GM12878 (cell line): ENCODE results near the gene CHAD. TPM values are rescaled to one million over a fixed set of nuclear protein-coding genes. Genes with fewer than 3 reads are reported as not detected.
A peak's percentile ranks its signal among the peaks of the same experiment; 100 is the strongest.

Experiments used
- ATAC-seq: fragments of 200-7000 bp; cut with Tn5 transposase; 3 replicates; pipeline ENCODE4 v1.9.1; 2020; ENCODE audit warnings: mild to moderate bottlenecking, moderate library complexity
- BruUV-seq: library from RNA; stranded (reverse); fragments of 400-500 nt; replicated peaks from 2 replicates; lab custom pipeline; 2021; lab: Mats Ljungman, UMichigan
- CTCF ChIA-PET: fragments of 300-600 bp; sonication (Branson Sonifier 250); formaldehyde crosslinking; extraction: SDS; loops from one replicate; lab custom pipeline; 2021; ENCODE audit warnings: inconsistent platforms; lab: Yijun Ruan, JAX
- POLR2A ChIA-PET: fragments of 350-600 bp; formaldehyde crosslinking; extraction: SDS; loops from one replicate; lab custom pipeline; 2021; ENCODE audit warnings: inconsistent platforms; lab: Charles Lee
- RAD21 ChIA-PET: fragments of 300-600 bp; sonication (Branson Sonifier 250); formaldehyde crosslinking; loops from one replicate; lab custom pipeline; 2023; ENCODE audit warnings: antibody characterized with exemption; ENCODE audit not compliant: unreplicated experiment; lab: Charles Lee
- SMC1A ChIA-PET: fragments of 300-600 bp; sonication (Branson Sonifier 250); formaldehyde crosslinking; loops from one replicate; lab custom pipeline; 2023; ENCODE audit not compliant: unreplicated experiment, uncharacterized antibody; lab: Charles Lee
- DNase-seq: peaks from one replicate; pipeline ENCODE4 v3.0.0-alpha.2; 2011; ENCODE audit warnings: low read depth, low spot score
- FAIRE-seq: peaks from 3 replicates; lab custom pipeline; 2011; peaks lifted over from hg19 to GRCh38; lab: Jason Lieb, UNC
- H2AFZ ChIP-seq: 2 replicates; pipeline ENCODE4 v1.6.0; 2011; ENCODE audit warnings: low read depth, low read length, control low read depth; ENCODE audit not compliant: control insufficient read depth
- H3K27ac ChIP-seq: 2 replicates; pipeline ENCODE4 v1.5.1; 2011; ENCODE audit warnings: control low read depth; ENCODE audit not compliant: control insufficient read depth, insufficient read depth
- H3K27me3 ChIP-seq, 2 experiments: replicated peaks in 1 of 2; 2 replicates each; pipeline versions ENCODE4 v1.6.0 to v1.6.1; 2011; ENCODE audit warnings: low read length in 1 of 2; ENCODE audit not compliant: control insufficient read depth in 2 of 2, insufficient read depth in 2 of 2
- H3K36me3 ChIP-seq, 2 experiments: 2 replicates each; pipeline ENCODE4 v1.5.1; 2011; ENCODE audit warnings: low read length in 1 of 2; ENCODE audit not compliant: control insufficient read depth in 2 of 2, insufficient read depth in 2 of 2
- H3K4me1 ChIP-seq: 2 replicates; pipeline ENCODE4 v1.6.1; 2011; ENCODE audit warnings: mild to moderate bottlenecking, low read length, moderate library complexity, mixed read lengths; ENCODE audit not compliant: control insufficient read depth, insufficient read depth
- H3K4me2 ChIP-seq: 2 replicates; pipeline ENCODE4 v1.6.0; 2011; ENCODE audit warnings: control low read depth; ENCODE audit not compliant: control insufficient read depth, insufficient read depth
- H3K4me3 ChIP-seq: fragments of 200-600 bp; sonication (generic); 2 replicates; pipeline ENCODE4 v1.5.1; 2016
- H3K79me2 ChIP-seq: 2 replicates; pipeline ENCODE4 v1.6.0; 2011; ENCODE audit warnings: low read length; ENCODE audit not compliant: control insufficient read depth, insufficient read depth
- H3K9ac ChIP-seq: 2 replicates; pipeline ENCODE4 v1.8.0; 2011; ENCODE audit warnings: low read length, control low read depth, mixed read lengths; ENCODE audit not compliant: control insufficient read depth, insufficient read depth
- H3K9me3 ChIP-seq: replicated peaks from 3 replicates; pipeline ENCODE4 v1.5.1; 2011; ENCODE audit warnings: mild to moderate bottlenecking, low read length; ENCODE audit not compliant: control insufficient read depth, insufficient read depth
- H4K20me1 ChIP-seq: 2 replicates; pipeline ENCODE4 v1.6.0; 2011; ENCODE audit not compliant: control insufficient read depth, insufficient read depth
- BMI1 ChIP-seq: fragments of 450-650 bp; IDR thresholded peaks from 2 replicates; pipeline ENCODE4 v1.6.1; 2016; ENCODE audit warnings: mild to moderate bottlenecking, moderate library complexity, borderline replicate concordance
- CEBPZ ChIP-seq: fragments of 150-350 bp; IDR thresholded peaks from 2 replicates; pipeline ENCODE4 v1.6.1; 2016; ENCODE audit warnings: low read depth, low read length
- DPF2 ChIP-seq: fragments of 450-650 bp; IDR thresholded peaks from 2 replicates; pipeline ENCODE4 v1.6.1; 2017; ENCODE audit warnings: mild to moderate bottlenecking
- GABPA ChIP-seq: IDR thresholded peaks from 2 replicates; pipeline ENCODE4 v1.6.1; 2014; ENCODE audit warnings: antibody characterized with exemption, low read depth, mild to moderate bottlenecking, inconsistent platforms
- IRF3 ChIP-seq: fragments of 450-650 bp; IDR thresholded peaks from 2 replicates; pipeline ENCODE4 v1.6.1; 2014; ENCODE audit warnings: mild to moderate bottlenecking
- IRF5 ChIP-seq: fragments of 450-650 bp; IDR thresholded peaks from 2 replicates; pipeline ENCODE4 v1.6.1; 2017; ENCODE audit warnings: borderline replicate concordance
- MTA2 ChIP-seq: fragments of 450-650 bp; IDR thresholded peaks from 2 replicates; pipeline ENCODE4 v1.6.1; 2016; ENCODE audit warnings: low read depth, mild to moderate bottlenecking, moderate library complexity
- NFXL1 ChIP-seq: fragments of 450-650 bp; IDR thresholded peaks from 2 replicates; pipeline ENCODE4 v1.6.1; 2017; ENCODE audit warnings: antibody characterized with exemption, mild to moderate bottlenecking, borderline replicate concordance
- ZBTB33 ChIP-seq: fragments of 450-650 bp; IDR thresholded peaks from 2 replicates; pipeline ENCODE4 v1.6.1; 2017; ENCODE audit warnings: mild to moderate bottlenecking
- ZNF24 ChIP-seq: fragments of 450-650 bp; IDR thresholded peaks from 2 replicates; pipeline ENCODE4 v1.6.1; 2017; ENCODE audit warnings: antibody characterized with exemption, mild to moderate bottlenecking
- ZNF687 ChIP-seq: fragments of 450-650 bp; IDR thresholded peaks from 2 replicates; pipeline ENCODE4 v1.6.1; 2017; ENCODE audit warnings: mild to moderate bottlenecking, moderate library complexity
- WGBS: methylation state at CpG from one replicate; pipeline ENCODE4 v1.1.6; 2016; ENCODE audit warnings: low lambda C conversion rate; ENCODE audit not compliant: insufficient replicate concordance, insufficient coverage; ENCODE audit errors: missing lambda C conversion rate; 5-methylcytosine and 5-hydroxymethylcytosine counted together
- in situ Hi-C: fragments of 300-500 bp; cut with MboI; formaldehyde crosslinking; loops from 9 replicates; pipeline ENCODE4 v1.14.3; 2018; ENCODE audit warnings: mixed read lengths
- intact Hi-C: fragments of 100-400 bp; cut with micrococcal nuclease; formaldehyde crosslinking; loops from one replicate; pipeline ENCODE4 v1.14.2; 2022; ENCODE audit not compliant: unreplicated experiment
- polyA plus RNA-seq, 11 experiments: library from polyadenylated mRNA; depleted of rRNA in 4 of 11; unstranded in 6 of 11; stranded (reverse) in 5 of 11; fragments of >200 nt; fragmentation: Nextera tagmentation in 4 of 11; fragmentation: Illumina TruSeq in 1 of 11; extraction: Ambion mirVana in 4 of 11; extraction: Trizol in 1 of 11; gene quantifications; 1 replicate in 1 of 11; 2 replicates in 10 of 11; pipeline versions ENCODE4 v1.2.1 to v1.2.3, GENCODE V29; 2011 to 2016; ENCODE audit warnings: inconsistent platforms in 2 of 11, missing spikeins in 2 of 11, low read depth in 1 of 11
- total RNA-seq, 4 experiments: library from RNA; depleted of rRNA in 3 of 4; stranded (reverse); fragments of >200 nt in 3 of 4; fragmentation: Illumina TruSeq in 1 of 4; extraction: Trizol in 1 of 4; gene quantifications; 2 replicates each; pipeline versions ENCODE4 v1.2.1 to v1.2.3, GENCODE V29; 2013 to 2021

The CHAD gene
- total and polyA plus RNA-seq, 10 of the 15 experiments (the other 5 are each of a cell fraction or from before 2014, with no cell fraction given) = 0.06 TPM; not detected in 9

GRCh38 chr17:50466371-50467113 lies 2.1 kb downstream of the CHAD start:
- DNase-seq = no peak
- CTCF ChIA-PET = no interaction called here
- Histone ChIP-seq H3K9me3 (no peaks in the 10 kb centered on the region), H3K4me2 (no peak overlapping the region), H3K9ac (no peak overlapping the region), H3K27ac (no peak overlapping the region), H3K79me2 (no peaks in the 10 kb centered on the region), H2AFZ (no peak overlapping the region), H3K4me1 (no peaks in the 10 kb centered on the region), H3K27me3 (peaks cover 0 to 3% of the 10 kb centered on the region in 2 experiments; a peak in 2 of 4 replicates), H4K20me1 (no peaks in the 10 kb centered on the region), H3K36me3 (no peaks in the 10 kb centered on the region), H3K4me3 (no peak overlapping the region)
- RAD21 ChIA-PET = no interaction called here
- intact Hi-C loops = no loop called here
- TF ChIP-seq ZNF687 (no peak), GABPA (no peak), MTA2 (no peak), DPF2 (no peak), CEBPZ (no peak), ZNF24 (no peak), IRF5 (no peak), NFXL1 (no peak), BMI1 (no peak), ZBTB33 (no peak), IRF3 (no peak)
- FAIRE-seq = no peak
- peak; percentile 33; the same call in 2 of the 3 replicates for ATAC-seq
- no TSS peak for BruUV-seq
- SMC1A ChIA-PET = no interaction called here
- 4% methylated on average over 9 of the region's 9 CpGs for WGBS
- POLR2A ChIA-PET = interaction anchor here (0.6 to 0.7 kb wide), 2 partner anchors 84 to 124 kb away, joined by 4 to 5 read pairs; no protein-coding TSS in a partner anchor
- in situ Hi-C loops = no loop called here
